Effector memory CD8-positive, alpha-beta T cell (primary cell): Measurements from ENCODE around the gene NAA35.
"Not testable (repeated sequence)": the region's sequence is repeated elsewhere in the genome, so short reads cannot be mapped to it uniquely, and the experiment has no call there.

Experiments used
- ATAC-seq: fragments of 150-1000 bp; cut with Tn5 transposase; replicated peaks from 2 replicates; pipeline ENCODE4 v1.10.0; 2021; ENCODE audit warnings: mild to moderate bottlenecking, moderate library complexity
- DNase-seq, 3 experiments: peaks; one replicate each; pipeline ENCODE4 v3.0.0; 2021
- H3K27ac Mint-ChIP-seq, 2 donors: one replicate each; pipeline ENCODE4 v1.8.0; 2022; ENCODE audit warnings: mild to moderate bottlenecking in 2 of 2, mixed read lengths in 2 of 2, moderate library complexity in 2 of 2
- H3K27me3 Mint-ChIP-seq, 2 donors: one replicate each; pipeline ENCODE4 v1.8.0; 2022; ENCODE audit warnings: mixed read lengths in 2 of 2
- H3K36me3 Mint-ChIP-seq: one replicate; pipeline ENCODE4 v1.8.0; 2022; ENCODE audit warnings: mild to moderate bottlenecking, moderate library complexity, mixed read lengths; ENCODE audit not compliant: insufficient read depth
- H3K4me1 Mint-ChIP-seq, 2 donors: one replicate each; pipeline ENCODE4 v1.8.0; 2022; ENCODE audit warnings: low read depth in 2 of 2, mixed read lengths in 2 of 2
- H3K4me3 Mint-ChIP-seq, 2 donors: one replicate each; pipeline ENCODE4 v1.8.0; 2022; ENCODE audit warnings: mild to moderate bottlenecking in 2 of 2, mixed read lengths in 2 of 2, moderate library complexity in 2 of 2
- H3K9me3 Mint-ChIP-seq, 2 donors: one replicate each; pipeline ENCODE4 v1.8.0; 2022; ENCODE audit warnings: mixed read lengths in 2 of 2

The NAA35 gene

GRCh38 chr9:85931495-85931894 is 9.5 kb upstream of the NAA35 start:
- H3K27ac Mint-ChIP-seq: no peak overlapping the region
- ATAC-seq (no peak), DNase-seq (no peak)
- H3K9me3 Mint-ChIP-seq: no peaks in the 10 kb centered on the region
- no peaks in the 10 kb centered on the region for H3K36me3 Mint-ChIP-seq
- H3K4me1 Mint-ChIP-seq: no peaks in the 10 kb centered on the region
- peaks cover 23 to 31% of the 10 kb centered on the region in 2 donors for H3K27me3 Mint-ChIP-seq
- no peak overlapping the region for H3K4me3 Mint-ChIP-seq

DNA sequence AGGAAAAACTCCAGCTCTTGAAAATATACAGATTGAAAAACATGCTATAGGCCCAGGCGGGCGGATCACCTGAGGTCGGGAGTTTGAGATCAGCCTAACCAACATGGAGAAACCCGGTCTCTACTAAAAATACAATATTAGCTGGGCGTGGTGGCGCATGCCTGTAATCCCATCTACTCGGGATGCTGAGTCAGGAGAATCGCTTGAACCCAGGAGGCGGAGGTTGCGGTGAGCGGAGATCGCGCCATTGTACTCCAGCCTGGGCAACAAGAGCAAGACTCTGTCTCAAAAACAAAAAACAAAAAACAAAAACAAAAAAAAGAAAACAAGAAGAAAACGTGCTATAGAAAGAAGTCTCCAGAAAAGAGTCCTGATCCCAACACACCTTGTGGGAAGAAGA is 5.0 kb upstream of the NAA35 start:
- H3K36me3 Mint-ChIP-seq, H3K4me1 Mint-ChIP-seq, H3K27me3 Mint-ChIP-seq, ATAC-seq, DNase-seq, H3K4me3 Mint-ChIP-seq, H3K27ac Mint-ChIP-seq, H3K9me3 Mint-ChIP-seq: not testable (repeated sequence)

GRCh38 chr9:85940275-85940831 is 593 bp upstream of the NAA35 start:
- peak overlapping the region in 1 of 2 donors; percentile 96 for H3K27ac Mint-ChIP-seq
- H3K4me3 Mint-ChIP-seq: peak overlapping the region in 1 of 2 donors; percentile 85
- H3K36me3 Mint-ChIP-seq: peaks cover 20% of the 10 kb centered on the region
- H3K9me3 Mint-ChIP-seq: no peaks in the 10 kb centered on the region
- no peaks in the 10 kb centered on the region for H3K27me3 Mint-ChIP-seq
- peaks cover 3 to 12% of the 10 kb centered on the region in 2 donors for H3K4me1 Mint-ChIP-seq
- DNase-seq (peak in 1 of 3 experiments; percentile 1), ATAC-seq (no peak)

GRCh38 chr9:85941622-85941940 is 635 bp downstream of the NAA35 start:
- Mint-ChIP-seq H3K36me3 (peaks cover 28% of the 10 kb centered on the region), H3K9me3 (no peaks in the 10 kb centered on the region), H3K4me1 (peaks cover 6 to 12% of the 10 kb centered on the region in 2 donors), H3K27ac (peak overlapping the region in 1 of 2 donors; percentile 96), H3K4me3 (peak overlapping the region in 1 of 2 donors; percentile 85), H3K27me3 (no peaks in the 10 kb centered on the region)
- DNase-seq (no peak), ATAC-seq (no peak)

- H3K27ac Mint-ChIP-seq: peak overlapping the region in 1 of 2 donors; percentile 96
- no peak for DNase-seq
- H3K27me3 Mint-ChIP-seq: no peaks in the 10 kb centered on the region
- peaks cover 34% of the 10 kb centered on the region for H3K36me3 Mint-ChIP-seq
- no peak for ATAC-seq
- peak overlapping the region in 1 of 2 donors; percentile 85 for H3K4me3 Mint-ChIP-seq
- H3K9me3 Mint-ChIP-seq: no peaks in the 10 kb centered on the region
- peaks cover 10 to 16% of the 10 kb centered on the region in 2 donors for H3K4me1 Mint-ChIP-seq
Observed at GRCh38 chr9:85941966-85942912, 1.3 kb downstream of the NAA35 start.

GRCh38 chr9:85942913-85943709 is 2.2 kb downstream of the NAA35 start:
- no peak for DNase-seq
- Mint-ChIP-seq H3K4me1 (peaks cover 17 to 21% of the 10 kb centered on the region in 2 donors), H3K36me3 (peaks cover 32% of the 10 kb centered on the region), H3K4me3 (no peak overlapping the region), H3K9me3 (no peaks in the 10 kb centered on the region), H3K27ac (no peak overlapping the region), H3K27me3 (no peaks in the 10 kb centered on the region)
- no peak for ATAC-seq

DNA sequence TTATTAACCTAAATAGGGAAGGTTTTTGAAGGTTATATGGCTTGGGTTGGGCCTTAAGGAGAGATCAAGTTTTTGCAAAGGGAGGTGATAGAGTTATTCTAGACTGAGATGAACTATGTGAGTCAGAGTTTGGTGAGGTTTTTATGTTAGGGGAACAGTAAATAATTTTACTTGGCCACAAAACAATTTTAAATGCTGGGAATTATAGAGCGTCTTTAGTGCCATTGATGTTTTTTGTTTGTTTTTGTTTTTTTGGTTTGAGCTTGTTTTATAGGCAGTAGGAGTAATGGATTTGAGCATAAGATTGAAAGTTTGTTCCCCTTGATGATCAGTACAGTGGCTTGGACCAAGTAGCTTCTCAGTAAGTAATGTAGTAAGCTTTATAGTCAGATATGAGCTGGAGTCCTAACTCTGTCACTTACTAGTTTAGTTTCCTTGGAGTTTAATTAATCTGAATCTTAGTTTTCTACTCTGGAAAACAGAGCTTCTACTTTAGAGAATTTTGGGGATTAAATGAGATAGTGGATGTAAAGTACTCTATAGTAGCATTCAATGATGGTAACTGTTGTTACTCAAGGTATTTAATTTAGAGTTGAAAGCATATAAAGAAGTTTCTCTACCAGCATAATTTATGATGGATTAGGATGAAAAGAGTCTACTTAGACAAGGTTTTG is 2.9 kb downstream of the NAA35 start:
- Mint-ChIP-seq H3K36me3 (peaks cover 38% of the 10 kb centered on the region), H3K4me3 (no peak overlapping the region), H3K9me3 (no peaks in the 10 kb centered on the region), H3K27me3 (no peaks in the 10 kb centered on the region), H3K27ac (no peak overlapping the region), H3K4me1 (peaks cover 22 to 24% of the 10 kb centered on the region in 2 donors)
- DNase-seq (no peak), ATAC-seq (no peak)

- no peaks in the 10 kb centered on the region for H3K27me3 Mint-ChIP-seq
- DNase-seq: no peak
- no peak for ATAC-seq
- peaks cover 25 to 27% of the 10 kb centered on the region in 2 donors for H3K4me1 Mint-ChIP-seq
- no peaks in the 10 kb centered on the region for H3K9me3 Mint-ChIP-seq
- H3K4me3 Mint-ChIP-seq: no peak overlapping the region
- H3K36me3 Mint-ChIP-seq: peaks cover 46% of the 10 kb centered on the region
- no peak overlapping the region for H3K27ac Mint-ChIP-seq
Observed at GRCh38 chr9:85944672-85945071, 3.7 kb downstream of the NAA35 start.

DNA sequence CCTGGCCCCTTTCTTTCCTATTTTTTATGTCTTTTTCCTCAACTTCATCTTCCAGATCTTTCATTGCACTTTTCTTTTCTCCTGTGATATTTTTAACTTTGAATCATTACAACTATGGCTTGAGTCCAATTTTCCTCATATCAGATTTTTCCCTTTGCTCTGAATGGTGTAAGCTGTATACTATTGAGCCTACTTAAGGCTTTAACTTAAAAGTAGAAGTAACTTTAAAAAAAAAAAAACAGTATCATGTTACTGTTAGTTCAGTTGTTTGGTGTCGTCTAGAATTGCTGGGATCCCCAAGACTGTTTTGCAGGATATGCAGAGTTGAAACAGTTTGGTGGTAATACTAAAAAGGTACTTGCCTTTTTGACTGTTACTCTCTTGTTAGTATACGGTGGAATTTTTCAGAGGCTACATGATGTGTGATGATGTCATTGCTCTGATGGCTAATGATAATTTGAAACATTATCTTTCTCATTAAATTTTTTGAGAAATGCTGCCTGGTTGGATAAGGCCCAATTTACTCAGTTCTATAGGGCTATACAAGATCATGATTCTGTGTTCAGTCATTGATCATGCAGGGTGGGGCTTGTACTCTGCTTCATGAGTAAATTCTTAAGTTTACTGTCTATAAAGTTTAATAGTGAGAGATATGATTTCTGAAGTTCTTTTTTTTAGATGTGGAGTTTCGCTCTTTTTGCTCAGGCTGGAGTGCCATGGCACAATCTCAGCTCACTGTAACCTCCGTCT is 8.8 kb downstream of the NAA35 start:
- Mint-ChIP-seq H3K4me1 (peaks cover 16 to 40% of the 10 kb centered on the region in 2 donors), H3K27ac (no peak overlapping the region), H3K27me3 (no peaks in the 10 kb centered on the region), H3K9me3 (no peaks in the 10 kb centered on the region), H3K4me3 (no peak overlapping the region), H3K36me3 (peaks cover 60% of the 10 kb centered on the region)
- ATAC-seq (no peak), DNase-seq (no peak)

GRCh38 chr9:85959955-85960354 is 19.0 kb downstream of the NAA35 start:
- no peak overlapping the region for H3K4me3 Mint-ChIP-seq
- no peak overlapping the region for H3K27ac Mint-ChIP-seq
- H3K36me3 Mint-ChIP-seq: peaks cover 61% of the 10 kb centered on the region
- no peak for ATAC-seq
- no peak for DNase-seq
- peaks cover 4% of the 10 kb centered on the region in 2 donors for H3K4me1 Mint-ChIP-seq
- no peaks in the 10 kb centered on the region for H3K9me3 Mint-ChIP-seq
- H3K27me3 Mint-ChIP-seq: no peaks in the 10 kb centered on the region

DNA sequence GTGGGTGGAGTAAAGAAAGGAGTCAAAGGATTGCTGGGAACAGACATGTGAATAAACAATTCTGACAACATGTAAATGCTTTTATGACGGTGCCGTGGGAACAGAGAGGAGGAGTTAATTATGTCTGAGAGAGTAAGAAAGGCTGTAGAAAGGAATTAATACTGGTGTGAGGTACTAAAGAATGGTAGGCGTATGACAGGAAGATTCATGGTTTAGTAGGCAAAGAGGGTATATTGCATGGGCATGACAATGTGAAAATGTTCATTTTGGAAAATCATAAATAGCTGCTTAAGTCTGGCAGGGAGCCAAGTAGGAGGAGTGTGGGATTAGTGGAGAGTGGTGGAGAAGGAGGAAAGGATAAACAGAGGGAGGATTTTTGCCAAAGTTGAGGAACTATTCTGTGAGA is 19.7 kb downstream of the NAA35 start:
- H3K4me3 Mint-ChIP-seq: no peak overlapping the region
- no peaks in the 10 kb centered on the region for H3K27me3 Mint-ChIP-seq
- no peak for DNase-seq
- H3K4me1 Mint-ChIP-seq: peaks cover 4% of the 10 kb centered on the region in 2 donors
- H3K36me3 Mint-ChIP-seq: peaks cover 65% of the 10 kb centered on the region
- peak overlapping the region in 1 of 2 donors; percentile 16 for H3K27ac Mint-ChIP-seq
- H3K9me3 Mint-ChIP-seq: no peaks in the 10 kb centered on the region
- ATAC-seq: no peak

- Mint-ChIP-seq H3K27ac (no peak overlapping the region), H3K36me3 (peaks cover 74% of the 10 kb centered on the region), H3K27me3 (no peaks in the 10 kb centered on the region), H3K4me3 (no peak overlapping the region), H3K4me1 (peaks cover 0 to 2% of the 10 kb centered on the region in 2 donors), H3K9me3 (no peaks in the 10 kb centered on the region)
- ATAC-seq (no peak), DNase-seq (no peak)
Observed at GRCh38 chr9:85964526-85964925, 23.6 kb downstream of the NAA35 start.
